ENCODE data around the gene ATP9A. TPM values are rescaled to one million over a fixed set of nuclear protein-coding genes. Genes with fewer than 3 reads are reported as not detected.

The ATP9A gene
- total and polyA plus RNA-seq, 2 donors (not counting 3 experiments of a cell fraction or from before 2014, with no cell fraction given): 20.9 to 41.5 TPM

DNA sequence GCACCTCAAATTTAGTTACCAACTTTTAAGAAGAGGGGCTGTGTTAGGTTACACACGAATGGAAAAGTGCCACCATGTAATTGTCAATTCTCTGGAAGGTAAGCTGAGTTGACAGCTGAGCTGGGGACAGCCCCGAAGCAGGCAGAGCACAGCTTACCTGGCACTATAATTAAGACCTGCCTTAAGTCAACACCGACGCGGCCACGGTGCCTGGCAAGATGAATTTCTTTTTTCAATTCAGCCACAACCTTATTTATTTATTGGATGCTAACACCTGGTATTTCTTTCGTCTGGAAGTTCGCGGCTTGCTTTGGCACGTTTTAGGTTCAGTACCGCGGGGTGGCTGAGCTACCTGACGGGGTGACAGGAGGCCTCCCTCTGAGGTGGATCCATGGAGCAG lies 185.1 kb downstream of the ATP9A start:
- no peaks in the 10 kb centered on the region for H3K9me1 ChIP-seq (replicated peaks; ENCODE audit: control insufficient read depth, extremely low read depth, insufficient read depth, low read length)
- BruUV-seq (replicated peaks): no TSS peak
- no peak overlapping the region for H2AFZ ChIP-seq (ENCODE audit: low read depth, low read length)
- dilution Hi-C loops (cut with MboI; ENCODE audit: extremely low pct_ligation_motif_present, low sequenced_read_pairs): loop anchor here (25.0 kb wide), 1 partner anchor 171 kb away; no protein-coding TSS in a partner anchor
- no peak for FAIRE-seq
- H3K9me3 ChIP-seq (replicated peaks; ENCODE audit: control insufficient read depth, insufficient read depth, low read length): no peaks in the 10 kb centered on the region
- ChIA-PET POLR2A (no interaction called here), CTCF (interaction anchor here (1.0 to 4.0 kb wide), 2 partner anchors 12 to 19 kb away, joined by 3 to 20 read pairs; no protein-coding TSS in a partner anchor)
- no peak for DNase-seq (ENCODE audit: low read depth, low spot score)
- H3K27ac ChIP-seq (ENCODE audit: insufficient read depth, low read depth, low read length): no peak overlapping the region
- H3K79me2 ChIP-seq (ENCODE audit: control insufficient read depth, insufficient read depth, low read length): no peaks in the 10 kb centered on the region
- TF ChIP-seq MAX (IDR thresholded peaks at IDR 0.05; ENCODE audit: insufficient read depth, insufficient read length) (no peak), EZH2 (IDR thresholded peaks at IDR 0.05; ENCODE audit: borderline replicate concordance, low read depth, low read length, severe bottlenecking) (no peak), MYC (IDR thresholded peaks at IDR 0.05; ENCODE audit: low read depth, low read length) (no peak), JUN (IDR thresholded peaks at IDR 0.05; ENCODE audit: borderline replicate concordance, insufficient read depth, insufficient read length, low read depth) (no peak)
- peaks cover 2 to 4% of the 10 kb centered on the region in 2 experiments for H3K27me3 ChIP-seq (ENCODE audit: control insufficient read depth in 2 of 2, insufficient read depth in 2 of 2, low read length in 2 of 2)
- H3K36me3 ChIP-seq (ENCODE audit: control insufficient read depth in 2 of 2, extremely low read depth in 1 of 2, insufficient read depth in 2 of 2, low read length in 2 of 2): no peaks in the 10 kb centered on the region
- H3K4me1 ChIP-seq (ENCODE audit: control insufficient read depth, extremely low read depth, insufficient read depth, low read length): no peaks in the 10 kb centered on the region
- no peaks in the 10 kb centered on the region for H4K20me1 ChIP-seq (replicated peaks; ENCODE audit: control insufficient read depth, extremely low read depth, insufficient read depth, low read length)
- H3K9ac ChIP-seq (replicated peaks; ENCODE audit: extremely low read depth, insufficient read depth, low read length): no peak overlapping the region
- no peak overlapping the region for H3K4me3 ChIP-seq (replicated peaks in 1 of 3; ENCODE audit: insufficient read depth in 1 of 3, low read depth in 1 of 3, low read length in 3 of 3)
- intact Hi-C loops (cut with micrococcal nuclease): no loop called here
- H3K4me2 ChIP-seq (ENCODE audit: insufficient read depth, low read length): no peak overlapping the region

DNA sequence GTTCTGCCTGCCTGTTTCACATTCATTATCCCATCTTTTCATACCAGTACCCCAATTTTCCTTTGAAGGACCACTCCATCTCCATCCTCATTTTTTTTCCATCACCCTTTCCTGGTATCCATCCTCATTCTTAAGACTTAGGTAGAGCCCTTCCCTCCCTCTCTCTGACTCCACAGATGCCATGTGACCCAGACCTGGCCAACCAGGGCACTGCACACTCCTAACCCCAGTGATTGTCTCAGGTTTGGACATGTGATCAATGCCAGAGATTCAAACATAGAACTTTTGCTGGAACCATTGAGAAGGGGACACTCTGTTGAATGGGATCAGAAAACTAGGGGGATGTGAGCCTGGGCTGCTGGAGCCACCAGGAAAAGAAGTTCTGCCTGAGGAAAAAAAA lies 186.6 kb downstream of the ATP9A start:
- no peaks in the 10 kb centered on the region for H3K79me2 ChIP-seq (ENCODE audit: control insufficient read depth, insufficient read depth, low read length)
- H3K36me3 ChIP-seq (ENCODE audit: control insufficient read depth in 2 of 2, extremely low read depth in 1 of 2, insufficient read depth in 2 of 2, low read length in 2 of 2): no peaks in the 10 kb centered on the region
- no peak for FAIRE-seq
- CTCF ChIA-PET: interaction anchor here (4.0 kb wide), 1 partner anchor 13 kb away, joined by 20 read pairs; no protein-coding TSS in a partner anchor
- no peaks in the 10 kb centered on the region for H3K4me1 ChIP-seq (ENCODE audit: control insufficient read depth, extremely low read depth, insufficient read depth, low read length)
- intact Hi-C loops (cut with micrococcal nuclease): no loop called here
- dilution Hi-C loops (cut with MboI; ENCODE audit: extremely low pct_ligation_motif_present, low sequenced_read_pairs): loop anchor here (25.0 kb wide), 1 partner anchor 169 kb away; no protein-coding TSS in a partner anchor
- H2AFZ ChIP-seq (ENCODE audit: low read depth, low read length): no peak overlapping the region
- POLR2A ChIA-PET: no interaction called here
- no peak overlapping the region for H3K4me2 ChIP-seq (ENCODE audit: insufficient read depth, low read length)
- H4K20me1 ChIP-seq (replicated peaks; ENCODE audit: control insufficient read depth, extremely low read depth, insufficient read depth, low read length): no peaks in the 10 kb centered on the region
- H3K27ac ChIP-seq (ENCODE audit: insufficient read depth, low read depth, low read length): no peak overlapping the region
- no peak for DNase-seq (ENCODE audit: low read depth, low spot score)
- H3K9me1 ChIP-seq (replicated peaks; ENCODE audit: control insufficient read depth, extremely low read depth, insufficient read depth, low read length): no peaks in the 10 kb centered on the region
- TF ChIP-seq POLR2AphosphoS5 (IDR thresholded peaks at IDR 0.05; ENCODE audit: insufficient read depth, low read depth, low read length) (no peak), MYC (IDR thresholded peaks at IDR 0.05; ENCODE audit: low read depth, low read length) (no peak), CTCF (IDR thresholded peaks at IDR 0.05; ENCODE audit: extremely low read depth in 1 of 2, insufficient read depth in 1 of 2, low read depth in 1 of 2, low read length in 2 of 2) (no peak)
- peaks cover 2 to 5% of the 10 kb centered on the region in 2 experiments for H3K27me3 ChIP-seq (ENCODE audit: control insufficient read depth in 2 of 2, insufficient read depth in 2 of 2, low read length in 2 of 2)
- H3K9ac ChIP-seq (replicated peaks; ENCODE audit: extremely low read depth, insufficient read depth, low read length): no peak overlapping the region
- no peaks in the 10 kb centered on the region for H3K9me3 ChIP-seq (replicated peaks; ENCODE audit: control insufficient read depth, insufficient read depth, low read length)
- no TSS peak for BruUV-seq (replicated peaks)
- H3K4me3 ChIP-seq (replicated peaks in 1 of 3; ENCODE audit: insufficient read depth in 1 of 3, low read depth in 1 of 3, low read length in 3 of 3): no peak overlapping the region
